Hematopoietic multipotent progenitor cell treated with erythropoietin and hydrocortisone succinate and interleukin-3 and kit ligand, for 17 days (in vitro differentiated cells): ENCODE results near the gene CRIP3.
"Not testable (repeated sequence)": the region's sequence is repeated elsewhere in the genome, so short reads cannot be mapped to it uniquely, and the experiment has no call there.

Experiments
- DNase-seq: peaks from one replicate; pipeline ENCODE4 v3.0.0-alpha.2; 2015; ENCODE audit warnings: low spot score

The CRIP3 gene

GRCh38 chr6:43306086-43306485, 2.5 kb downstream of the CRIP3 start:
- no peak for DNase-seq

GRCh38 chr6:43304882-43305281, 3.7 kb downstream of the CRIP3 start:
- no peak for DNase-seq

GRCh38 chr6:43304361-43304760, 4.3 kb downstream of the CRIP3 start:
- no peak for DNase-seq

- DNase-seq = no peak
Measured at GRCh38 chr6:43303751-43304331, 4.8 kb downstream of the CRIP3 start.

- DNase-seq = not testable (repeated sequence)
Measured at GRCh38 chr6:43303006-43303405, 5.6 kb downstream of the CRIP3 start.

GRCh38 chr6:43302126-43302525, 6.5 kb downstream of the CRIP3 start:
- DNase-seq = no peak

GRCh38 chr6:43301081-43301870, 7.3 kb downstream of the CRIP3 start:
- DNase-seq = no peak

GRCh38 chr6:43299338-43300293, 9.0 kb downstream of the CRIP3 start:
- DNase-seq = no peak

- DNase-seq = no peak
Measured at GRCh38 chr6:43298565-43299337, 9.9 kb downstream of the CRIP3 start.

GRCh38 chr6:43297644-43298564, 10.7 kb downstream of the CRIP3 start, which contains the start of gene SLC22A7:
Gene SLC22A7 (plus strand): TSS chr6:43298260. CDS start chr6:43298359, 99 bp downstream.
- no peak for DNase-seq

GRCh38 chr6:43296780-43297497, 11.7 kb downstream of the CRIP3 start:
- DNase-seq = no peak

GRCh38 chr6:43295456-43295855, 13.2 kb downstream of the CRIP3 start:
- no peak for DNase-seq

GRCh38 chr6:43294536-43294935, 14.1 kb downstream of the CRIP3 start:
- no peak for DNase-seq

- no peak for DNase-seq
Measured at GRCh38 chr6:43293698-43294097, 14.9 kb downstream of the CRIP3 start.

GRCh38 chr6:43292763-43293318, 15.8 kb downstream of the CRIP3 start:
- no peak for DNase-seq

GRCh38 chr6:43292341-43292740, 16.3 kb downstream of the CRIP3 start:
- no peak for DNase-seq

GRCh38 chr6:43291708-43292107, 16.9 kb downstream of the CRIP3 start:
- no peak for DNase-seq

GRCh38 chr6:43290905-43291355, 17.7 kb downstream of the CRIP3 start:
- no peak for DNase-seq

GRCh38 chr6:43290339-43290904, 18.2 kb downstream of the CRIP3 start:
- no peak for DNase-seq
